PC-3 (cell line): ENCODE measurements around the gene PAPPA. TPM values are rescaled to one million over a fixed set of nuclear protein-coding genes. Genes with fewer than 3 reads are reported as not detected.

Experiments used
- ATAC-seq: fragments of 200-7000 bp; cut with Tn5 transposase; 2 replicates; pipeline ENCODE4 v1.9.1; 2020; ENCODE audit warnings: mild to moderate bottlenecking, moderate library complexity
- BruUV-seq: library from RNA; stranded (reverse); fragments of 400-500 nt; replicated peaks from 2 replicates; lab custom pipeline; 2021; lab: Mats Ljungman, UMichigan
- CTCF ChIA-PET: fragments of 300-600 bp; sonication (Branson Sonifier 250); formaldehyde crosslinking; loops from one replicate; lab custom pipeline; 2022; ENCODE audit warnings: antibody characterized with exemption; lab: Charles Lee
- POLR2A ChIA-PET: fragments of 300-600 bp; sonication (Branson Sonifier 250); formaldehyde crosslinking; loops from one replicate; lab custom pipeline; 2022; ENCODE audit warnings: antibody characterized with exemption; ENCODE audit not compliant: unreplicated experiment; lab: Charles Lee
- DNase-seq: peaks from one replicate; pipeline ENCODE4 v3.0.0-alpha.2; 2015
- H2AFZ ChIP-seq: fragments of 300-600 bp; sonication (generic); 2 replicates; pipeline ENCODE4 v1.6.0; 2016; ENCODE audit warnings: antibody characterized with exemption, low read length
- H3F3A ChIP-seq: fragments of 300-600 bp; sonication (generic); one replicate; pipeline ENCODE4 v1.6.0; 2017; ENCODE audit warnings: antibody characterized with exemption, low read length, control low read depth, mild to moderate bottlenecking; ENCODE audit not compliant: unreplicated experiment
- H3K27ac ChIP-seq: fragments of 300-600 bp; sonication (generic); 2 replicates; pipeline ENCODE4 v1.5.1; 2016; ENCODE audit warnings: mild to moderate bottlenecking, low read length
- H3K27me3 ChIP-seq: fragments of 300-600 bp; sonication (generic); 2 replicates; pipeline ENCODE4 v1.6.1; 2016; ENCODE audit warnings: low read length, mixed read lengths
- H3K36me3 ChIP-seq: fragments of 300-600 bp; sonication (generic); 2 replicates; pipeline ENCODE4 v1.6.1; 2016; ENCODE audit warnings: low read depth, mixed run types, low read length, mixed read lengths
- H3K4me1 ChIP-seq: fragments of 300-600 bp; sonication (generic); 2 replicates; pipeline ENCODE4 v1.5.1; 2016; ENCODE audit warnings: low read length; ENCODE audit not compliant: insufficient read depth
- H3K4me2 ChIP-seq: fragments of 300-600 bp; sonication (generic); 2 replicates; pipeline ENCODE4 v1.6.0; 2016; ENCODE audit warnings: low read length
- H3K4me3 ChIP-seq: fragments of 300-600 bp; sonication (generic); 2 replicates; pipeline ENCODE4 v1.5.1; 2016; ENCODE audit warnings: mild to moderate bottlenecking, low read length, mixed read lengths
- H3K79me2 ChIP-seq: fragments of 300-600 bp; sonication (generic); 2 replicates; pipeline ENCODE4 v1.6.1; 2017; ENCODE audit warnings: low read length, mixed read lengths
- H3K9ac ChIP-seq: fragments of 300-600 bp; sonication (generic); 2 replicates; pipeline ENCODE4 v1.6.0; 2016; ENCODE audit warnings: mild to moderate bottlenecking, low read length
- H3K9me2 ChIP-seq: fragments of 300-600 bp; sonication (generic); replicated peaks from 2 replicates; pipeline ENCODE4 v1.6.1; 2016; ENCODE audit warnings: mixed run types, low read length, mixed read lengths
- H3K9me3 ChIP-seq: fragments of 300-600 bp; sonication (generic); 2 replicates; pipeline ENCODE4 v1.6.1; 2016; ENCODE audit warnings: low read length, mixed read lengths
- H4K20me1 ChIP-seq: fragments of 300-600 bp; sonication (generic); 2 replicates; pipeline ENCODE4 v1.6.1; 2016; ENCODE audit warnings: low read length, mixed read lengths
- EZH2 ChIP-seq: fragments of 300-600 bp; sonication (generic); IDR thresholded peaks from one replicate; pipeline ENCODE4 v1.6.1; 2017; ENCODE audit warnings: antibody characterized with exemption, mild to moderate bottlenecking, low read length; ENCODE audit not compliant: unreplicated experiment
- EZH2phosphoT487 ChIP-seq: fragments of 300-600 bp; sonication (generic); IDR thresholded peaks from 2 replicates; pipeline ENCODE4 v1.6.1; 2018; ENCODE audit warnings: mild to moderate bottlenecking, antibody characterized with exemption, low read length, borderline replicate concordance
- intact Hi-C: fragments of 100-400 bp; cut with micrococcal nuclease; formaldehyde crosslinking; loops from 2 replicates; pipeline ENCODE4 v1.9.0; 2023
- total RNA-seq: library from RNA; depleted of rRNA; stranded (reverse); fragments of >200 nt; gene quantifications from 2 replicates; pipeline ENCODE4 v1.2.3, GENCODE V29; 2014
- TF ChIP-seq, protein P1 (sequence below): fragments of 300-600 bp; sonication (generic); conservative IDR thresholded peaks from 2 replicates; pipeline ENCODE4 v1.5.1; 2017; ENCODE audit warnings: antibody characterized with exemption, low read depth, mild to moderate bottlenecking, low read length

PAPPA gene
- total RNA-seq, 1 experiment from 2014 or later: not detected

DNA sequence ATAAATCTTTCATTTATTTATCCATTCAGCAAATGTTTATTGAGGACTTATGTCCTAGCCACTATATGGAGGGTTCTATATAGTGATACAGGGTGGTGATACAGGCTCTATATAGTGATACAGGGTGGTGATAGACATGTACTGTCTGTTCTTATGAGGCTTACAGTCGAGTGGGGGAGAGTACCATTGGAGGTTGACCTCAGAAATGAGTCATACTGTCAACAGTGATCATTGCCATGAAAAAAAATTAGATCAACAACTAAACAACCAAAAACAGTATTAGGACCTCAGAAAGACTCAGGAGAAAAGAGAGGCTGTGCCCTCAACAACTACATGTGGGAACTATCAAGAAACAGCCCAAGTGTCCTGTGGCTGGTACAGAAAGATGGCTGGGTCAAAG, 22.0 kb downstream of the PAPPA start:
- no peak overlapping the region for H2AFZ ChIP-seq
- H3K79me2 ChIP-seq: no peaks in the 10 kb centered on the region
- H3K36me3 ChIP-seq: no peaks in the 10 kb centered on the region
- H3K4me1 ChIP-seq: peaks cover 10% of the 10 kb centered on the region
- ATAC-seq (no peak), DNase-seq (peak; percentile 56)
- no peak overlapping the region for H3K4me2 ChIP-seq
- CTCF ChIA-PET: no interaction called here
- peaks cover 9% of the 10 kb centered on the region; the same call in 1 of the 2 replicates for H3K27me3 ChIP-seq
- intact Hi-C loops: no loop called here
- H3K4me3 ChIP-seq: no peak overlapping the region
- H3F3A ChIP-seq: no peaks in the 10 kb centered on the region
- TF ChIP-seq, protein P1, sequence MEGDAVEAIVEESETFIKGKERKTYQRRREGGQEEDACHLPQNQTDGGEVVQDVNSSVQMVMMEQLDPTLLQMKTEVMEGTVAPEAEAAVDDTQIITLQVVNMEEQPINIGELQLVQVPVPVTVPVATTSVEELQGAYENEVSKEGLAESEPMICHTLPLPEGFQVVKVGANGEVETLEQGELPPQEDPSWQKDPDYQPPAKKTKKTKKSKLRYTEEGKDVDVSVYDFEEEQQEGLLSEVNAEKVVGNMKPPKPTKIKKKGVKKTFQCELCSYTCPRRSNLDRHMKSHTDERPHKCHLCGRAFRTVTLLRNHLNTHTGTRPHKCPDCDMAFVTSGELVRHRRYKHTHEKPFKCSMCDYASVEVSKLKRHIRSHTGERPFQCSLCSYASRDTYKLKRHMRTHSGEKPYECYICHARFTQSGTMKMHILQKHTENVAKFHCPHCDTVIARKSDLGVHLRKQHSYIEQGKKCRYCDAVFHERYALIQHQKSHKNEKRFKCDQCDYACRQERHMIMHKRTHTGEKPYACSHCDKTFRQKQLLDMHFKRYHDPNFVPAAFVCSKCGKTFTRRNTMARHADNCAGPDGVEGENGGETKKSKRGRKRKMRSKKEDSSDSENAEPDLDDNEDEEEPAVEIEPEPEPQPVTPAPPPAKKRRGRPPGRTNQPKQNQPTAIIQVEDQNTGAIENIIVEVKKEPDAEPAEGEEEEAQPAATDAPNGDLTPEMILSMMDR: no peak
- TF ChIP-seq EZH2phosphoT487 (no peak), EZH2 (no peak)
- POLR2A ChIA-PET: no interaction called here
- no peaks in the 10 kb centered on the region for H3K9me3 ChIP-seq
- H4K20me1 ChIP-seq: no peaks in the 10 kb centered on the region
- no peak overlapping the region for H3K27ac ChIP-seq
- no peaks in the 10 kb centered on the region for H3K9me2 ChIP-seq
- no TSS peak for BruUV-seq
- H3K9ac ChIP-seq: no peak overlapping the region

DNA sequence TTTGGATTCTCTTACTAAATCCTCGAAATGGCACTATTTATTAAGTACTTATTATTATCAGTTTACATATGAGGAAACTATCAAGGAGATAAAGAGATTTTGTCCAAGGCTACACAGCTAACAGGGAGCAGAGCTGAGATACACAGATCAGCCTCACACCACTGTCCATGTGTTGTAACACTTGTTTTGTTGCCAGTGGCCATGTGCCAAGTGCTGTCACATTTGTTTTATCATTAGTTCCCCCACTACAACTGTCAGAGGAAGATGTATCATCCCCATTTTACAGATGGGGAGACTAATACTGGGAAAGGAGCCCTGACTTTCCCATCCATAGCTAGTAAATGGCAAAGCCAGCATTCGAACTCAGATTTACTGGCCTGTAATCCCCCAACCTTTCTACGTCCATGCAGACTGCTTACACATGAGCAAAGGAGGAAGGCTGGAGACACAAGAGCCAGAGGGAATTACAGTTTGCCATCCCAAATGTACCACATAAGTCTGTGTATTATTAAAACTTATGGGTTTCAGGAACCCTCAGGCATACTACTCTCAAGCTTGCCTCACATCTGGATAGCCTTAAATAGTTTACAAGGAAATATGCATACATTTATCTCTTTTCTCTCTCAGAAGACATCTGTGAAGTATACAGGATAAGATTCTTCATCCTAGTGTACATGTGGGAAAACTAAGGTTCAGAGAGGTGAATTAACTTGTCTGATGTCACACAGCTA, 25.1 kb downstream of the PAPPA start:
- Histone ChIP-seq H3K27me3 (peaks cover 9% of the 10 kb centered on the region; the same call in 1 of the 2 replicates), H3K4me2 (no peak overlapping the region), H3K9me2 (no peaks in the 10 kb centered on the region), H3K27ac (no peak overlapping the region), H3K9ac (no peak overlapping the region), H3K4me3 (no peak overlapping the region), H3K4me1 (peaks cover 10% of the 10 kb centered on the region), H3F3A (no peaks in the 10 kb centered on the region), H4K20me1 (no peaks in the 10 kb centered on the region), H3K79me2 (no peaks in the 10 kb centered on the region), H3K9me3 (no peaks in the 10 kb centered on the region), H3K36me3 (no peaks in the 10 kb centered on the region), H2AFZ (no peak overlapping the region)
- TF ChIP-seq, protein P1: no peak
- TF ChIP-seq EZH2phosphoT487 (no peak), EZH2 (no peak)
- ChIA-PET CTCF (no interaction called here), POLR2A (no interaction called here)
- DNase-seq (no peak), ATAC-seq (no peak)
- intact Hi-C loops: no loop called here
- BruUV-seq: no TSS peak

DNA sequence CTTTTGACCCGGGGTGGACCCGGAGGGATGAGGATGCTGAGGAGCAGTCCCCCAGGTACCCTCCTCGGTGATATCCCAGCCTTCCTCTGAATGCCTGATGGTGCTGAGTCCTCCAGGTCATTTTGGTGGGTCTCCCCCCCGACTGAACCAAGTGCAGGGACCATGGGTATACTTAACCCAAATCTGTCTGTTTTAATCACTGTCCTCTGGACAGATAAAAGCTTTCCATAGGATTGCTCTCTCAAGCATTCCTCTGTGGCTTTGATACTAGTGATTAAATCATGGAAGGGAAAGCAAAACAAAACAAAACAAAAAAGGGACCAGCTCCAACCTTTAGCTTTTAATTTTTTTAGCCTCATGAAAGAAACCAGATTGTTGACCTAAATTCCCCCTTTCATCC, 26.0 kb downstream of the PAPPA start:
- Histone ChIP-seq H3K9me2 (no peaks in the 10 kb centered on the region), H3K4me1 (peaks cover 10% of the 10 kb centered on the region), H3K9ac (no peak overlapping the region), H3K79me2 (no peaks in the 10 kb centered on the region), H4K20me1 (no peaks in the 10 kb centered on the region), H3K4me2 (no peak overlapping the region), H3K9me3 (no peaks in the 10 kb centered on the region), H3K4me3 (no peak overlapping the region), H2AFZ (no peak overlapping the region), H3K36me3 (no peaks in the 10 kb centered on the region), H3K27me3 (peaks cover 16% of the 10 kb centered on the region; the same call in 1 of the 2 replicates), H3F3A (no peaks in the 10 kb centered on the region), H3K27ac (no peak overlapping the region)
- TF ChIP-seq EZH2 (no peak), EZH2phosphoT487 (no peak)
- TF ChIP-seq, protein P1: no peak
- CTCF ChIA-PET: no interaction called here
- intact Hi-C loops: no loop called here
- POLR2A ChIA-PET: no interaction called here
- ATAC-seq: no peak
- no peak for DNase-seq
- BruUV-seq: no TSS peak
